HG03565 (cell line): ENCODE measurements around the gene ZNF878.

Source experiments
- ATAC-seq: cut with Tn5 transposase; IDR thresholded peaks from one replicate; pipeline ENCODE4 v1.9.1; 2021; ENCODE audit warnings: mild to moderate bottlenecking, moderate library complexity; ENCODE audit not compliant: unreplicated experiment

Gene ZNF878

GRCh38 chr19:12035220-12036172, 17.3 kb downstream of the ZNF878 start, which contains the start of gene ZNF433:
ZNF433 (minus strand) TSS chr19:12035679; CDS start chr19:12035539, 140 bp downstream.
- ATAC-seq: peak; percentile 77

- ATAC-seq: no peak
These were observed 18.1 kb downstream of the ZNF878 start for GRCh38 chr19:12034620-12035019.

- ATAC-seq: no peak
These were observed 18.6 kb downstream of the ZNF878 start for GRCh38 chr19:12034198-12034597.

GRCh38 chr19:12015753-12016116, 37.0 kb downstream of the ZNF878 start:
- no peak for ATAC-seq

GRCh38 chr19:12015015-12015752, 37.6 kb downstream of the ZNF878 start:
- ATAC-seq: no peak

- peak; percentile 55 for ATAC-seq
These were observed 52.4 kb downstream of the ZNF878 start for GRCh38 chr19:12000152-12000981.

GRCh38 chr19:11995174-11995573, 57.6 kb downstream of the ZNF878 start:
- no peak for ATAC-seq
